Fibroblast of peridontal ligament (primary cell): ENCODE measurements around the gene HPSE.
A peak's percentile ranks its signal among the peaks of the same experiment; 100 is the strongest.

Experiments
- DNase-seq: peaks from one replicate; pipeline ENCODE4 v3.0.0-alpha.2; 2010; ENCODE audit errors: extremely low read depth

Gene HPSE

DNA sequence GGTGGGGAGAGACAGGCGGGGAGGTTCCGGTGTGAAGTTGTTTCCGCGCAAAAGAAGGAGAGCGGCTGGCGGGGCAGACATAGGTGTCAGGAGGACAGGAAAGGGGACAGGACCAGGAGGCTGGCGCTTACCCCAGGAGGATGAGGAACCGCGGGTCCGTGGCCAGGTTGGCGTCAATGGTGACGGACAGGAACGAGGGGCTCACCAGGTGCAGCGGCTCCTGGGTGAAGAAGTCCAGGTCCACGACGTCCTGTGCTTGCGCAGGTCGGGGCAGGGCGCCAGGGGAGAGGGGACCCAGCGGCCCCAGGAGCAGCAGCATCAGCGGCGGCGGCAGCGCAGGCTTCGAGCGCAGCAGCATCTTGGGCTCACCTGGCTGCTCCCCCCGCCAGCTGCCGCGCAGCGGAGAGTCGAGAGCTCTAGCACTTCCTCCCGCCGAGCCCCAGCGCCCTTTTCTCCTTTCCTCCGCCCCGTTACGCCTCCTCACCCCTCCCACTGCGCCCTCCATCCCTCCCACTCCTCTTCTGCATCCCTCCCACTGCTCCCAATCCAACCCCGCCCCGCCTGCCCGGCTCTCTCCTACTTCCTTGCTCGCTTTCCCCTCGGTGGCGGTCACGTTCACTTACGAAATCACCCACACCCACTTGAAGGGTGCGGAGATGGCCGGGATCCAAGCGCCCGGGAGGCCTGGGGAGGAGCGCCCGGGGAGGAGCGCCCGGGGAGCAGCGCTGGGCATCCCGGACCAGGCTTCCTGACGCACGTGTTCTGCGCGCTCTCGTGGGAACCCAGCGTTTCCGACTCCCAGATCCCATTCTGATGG, at the start of gene HPSE:
Gene HPSE, minus strand, starts transcription at position 424 of the 817 bp plus-strand sequence. Its CDS starts 66 bp downstream, at position 358.
- DNase-seq = peak; percentile 42

DNA sequence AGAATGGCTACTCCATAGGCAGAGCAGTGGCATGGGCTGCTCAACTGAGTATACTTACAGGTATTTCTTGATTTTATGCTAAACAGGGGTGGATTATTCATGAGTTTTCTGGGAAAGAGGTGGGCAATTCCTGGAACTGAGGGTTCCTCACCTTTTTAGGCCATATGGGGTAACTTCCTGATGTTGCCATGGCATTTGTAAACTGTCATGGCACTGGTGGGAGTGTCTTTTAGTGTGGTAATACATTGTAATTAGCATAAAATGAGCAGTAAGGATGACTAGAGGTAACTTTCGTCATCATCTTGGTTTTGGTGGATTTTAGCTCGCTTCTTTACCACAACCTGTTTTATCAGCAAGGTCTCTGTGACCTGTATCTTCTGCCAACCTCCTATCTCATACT, 48.2 kb upstream of the HPSE start:
- no peak for DNase-seq

DNA sequence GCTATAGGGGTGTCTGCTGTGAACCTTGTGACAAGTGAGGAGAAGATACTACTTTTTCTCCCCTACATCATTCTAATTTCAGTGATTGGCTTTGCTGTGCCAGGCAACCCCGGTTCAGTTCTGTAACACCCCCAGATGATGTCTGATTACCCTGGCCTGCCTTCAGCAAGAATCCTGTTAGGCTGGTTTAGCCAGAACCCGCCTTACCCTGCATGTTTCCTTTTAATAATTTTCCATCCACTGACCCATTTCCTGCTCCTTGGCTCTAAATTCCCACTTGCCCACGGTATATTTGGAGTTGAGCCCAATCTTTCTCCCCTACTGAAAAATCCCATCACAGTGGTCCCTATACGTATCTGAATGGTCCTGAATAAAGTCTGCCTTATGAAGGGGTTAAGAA, 46.5 kb upstream of the HPSE start:
- no peak for DNase-seq

DNA sequence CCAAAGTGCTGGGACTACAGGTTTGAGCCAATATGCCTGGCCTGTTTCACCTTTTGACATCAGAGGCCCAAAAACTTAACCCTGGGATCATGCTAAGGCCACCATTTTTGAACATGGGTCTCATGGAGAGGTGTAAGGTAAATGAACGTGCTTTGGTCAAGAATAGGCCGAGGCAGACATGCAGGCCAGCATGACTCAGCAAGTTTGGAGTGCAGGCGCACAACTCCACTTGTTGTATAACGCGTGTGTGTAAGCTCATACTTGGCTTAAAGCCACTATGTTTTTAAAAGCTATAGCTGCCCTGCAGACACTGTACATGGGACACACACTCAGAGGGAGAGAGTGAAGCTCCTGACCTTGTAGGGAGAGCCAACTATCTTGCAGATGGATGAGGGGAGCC, 43.8 kb upstream of the HPSE start:
- DNase-seq = no peak

DNA sequence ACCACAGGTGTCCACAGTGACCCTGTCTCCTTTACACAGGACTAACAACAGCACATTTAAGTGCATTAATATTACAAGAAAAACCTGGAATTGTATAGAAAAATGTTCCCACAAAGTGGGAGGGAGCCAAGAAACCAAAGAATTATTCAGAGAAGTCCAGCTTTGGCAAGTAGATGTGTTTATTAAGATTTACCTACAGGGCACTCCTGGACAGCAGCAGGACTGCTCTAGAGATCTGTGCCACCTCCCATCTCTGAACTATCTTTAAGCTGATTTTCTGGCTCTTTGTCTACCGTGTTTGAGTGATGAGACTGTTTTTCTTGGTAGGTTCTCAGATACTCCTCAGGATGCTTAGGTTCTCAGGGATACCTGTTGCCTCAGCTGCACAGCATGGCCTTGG, 38.3 kb upstream of the HPSE start:
- no peak for DNase-seq

DNA sequence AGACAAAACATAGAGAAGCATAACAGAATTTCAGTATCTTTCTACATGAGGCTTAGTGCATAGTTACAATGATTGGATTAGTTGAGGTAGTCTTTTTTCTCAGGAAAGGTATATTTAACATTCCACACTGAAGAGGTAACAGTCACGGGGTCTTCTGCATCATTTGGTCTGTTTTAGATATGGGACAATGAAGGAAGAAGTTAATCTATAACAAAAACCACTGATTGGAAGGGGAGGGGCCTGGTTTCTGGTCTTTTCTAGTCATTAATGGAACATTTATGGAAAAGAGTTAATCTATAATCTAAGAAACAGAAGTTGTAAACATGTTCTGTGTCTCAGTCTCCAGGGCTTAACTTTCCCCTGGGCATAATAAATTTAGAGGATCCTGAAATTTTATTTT, 37.3 kb upstream of the HPSE start:
- no peak for DNase-seq

DNA sequence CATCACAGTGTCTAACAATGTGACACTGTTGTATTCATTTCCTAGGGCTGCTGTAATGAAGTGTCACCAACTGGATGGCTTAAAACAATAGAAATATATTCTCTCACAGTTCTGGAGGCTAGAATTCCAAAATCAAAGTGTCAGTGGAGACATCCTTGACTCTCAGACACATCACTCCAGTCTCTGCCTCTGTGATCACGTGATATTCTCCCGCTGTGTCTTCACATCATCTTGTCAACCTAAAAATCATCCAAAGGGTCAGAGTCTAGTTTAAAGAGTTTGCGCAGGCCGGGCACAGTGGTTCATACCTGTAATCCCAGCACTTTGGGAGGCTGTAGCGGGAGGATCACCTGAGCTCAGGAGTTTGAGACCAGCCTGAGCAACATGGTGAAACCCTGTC, 36.6 kb upstream of the HPSE start:
- no peak for DNase-seq

DNA sequence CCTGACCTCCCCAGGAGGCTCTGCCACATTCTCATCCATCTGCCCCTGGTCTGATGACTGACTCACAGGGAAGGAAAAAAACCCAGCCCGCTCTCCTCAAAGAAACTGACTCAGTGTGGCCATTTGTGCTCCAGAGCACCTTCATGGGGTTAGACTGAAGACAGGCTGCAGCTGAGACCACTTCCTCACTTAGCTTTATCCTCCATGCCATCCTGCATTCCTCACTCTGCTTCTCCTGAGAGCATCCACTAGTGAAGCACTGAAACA, 35.9 kb upstream of the HPSE start:
- DNase-seq = no peak

DNA sequence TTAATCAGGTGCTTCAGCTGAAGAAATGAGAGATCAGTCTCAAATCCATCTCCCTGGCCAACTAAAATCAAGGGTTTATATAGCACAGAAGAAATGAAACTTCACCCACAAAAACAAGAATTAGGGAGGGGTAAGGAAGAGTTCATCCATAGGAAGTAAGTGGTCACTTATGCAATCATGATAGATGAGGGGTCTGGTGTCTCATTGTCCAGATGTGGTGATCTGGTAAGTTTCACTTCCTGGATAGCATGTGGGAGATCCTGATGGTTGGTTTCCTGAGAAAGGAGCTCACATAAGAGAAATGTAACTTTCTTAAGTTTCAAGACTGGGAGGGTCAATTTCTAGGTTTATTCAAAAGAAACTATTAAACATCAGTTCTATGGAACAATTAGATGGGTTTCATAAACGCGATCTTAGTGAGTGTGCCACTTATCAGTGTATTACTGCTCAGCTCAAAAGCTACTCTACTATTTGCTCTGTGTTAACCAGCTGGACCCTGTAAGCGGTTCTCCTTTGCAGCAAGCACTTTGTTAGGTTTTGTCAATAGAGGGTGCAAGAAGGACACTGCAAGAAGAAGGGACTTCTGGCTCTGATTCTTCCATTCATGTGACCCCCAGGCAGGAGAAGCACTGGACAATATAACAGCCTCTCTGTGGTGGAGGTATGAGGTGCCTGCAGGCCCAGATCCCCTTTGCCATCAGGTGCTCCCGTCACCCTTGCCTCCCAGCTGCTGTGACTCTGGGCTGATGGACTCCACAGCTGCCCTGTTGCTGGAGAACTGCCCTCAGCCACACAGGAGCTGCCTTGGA, 35.4 kb upstream of the HPSE start:
- DNase-seq = no peak

DNA sequence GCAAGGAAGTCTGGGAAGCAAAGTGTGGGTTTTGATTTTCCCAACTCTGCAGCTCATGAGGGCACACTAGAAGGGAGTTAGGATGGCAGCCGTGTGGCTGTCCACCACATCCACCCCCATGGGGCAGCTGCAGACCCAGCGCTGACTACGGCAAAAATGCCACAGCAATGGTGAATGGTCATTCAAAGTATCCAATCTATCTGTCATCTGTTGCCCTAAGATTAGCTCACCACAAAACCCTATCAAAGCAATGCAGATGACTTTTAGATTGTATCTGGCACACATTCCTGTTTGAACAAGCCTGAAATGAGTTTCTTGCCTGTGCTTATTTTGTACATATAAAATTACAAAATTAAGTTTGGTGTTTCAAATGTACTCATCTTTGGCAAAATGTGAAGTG, 29.7 kb upstream of the HPSE start:
- no peak for DNase-seq

DNA sequence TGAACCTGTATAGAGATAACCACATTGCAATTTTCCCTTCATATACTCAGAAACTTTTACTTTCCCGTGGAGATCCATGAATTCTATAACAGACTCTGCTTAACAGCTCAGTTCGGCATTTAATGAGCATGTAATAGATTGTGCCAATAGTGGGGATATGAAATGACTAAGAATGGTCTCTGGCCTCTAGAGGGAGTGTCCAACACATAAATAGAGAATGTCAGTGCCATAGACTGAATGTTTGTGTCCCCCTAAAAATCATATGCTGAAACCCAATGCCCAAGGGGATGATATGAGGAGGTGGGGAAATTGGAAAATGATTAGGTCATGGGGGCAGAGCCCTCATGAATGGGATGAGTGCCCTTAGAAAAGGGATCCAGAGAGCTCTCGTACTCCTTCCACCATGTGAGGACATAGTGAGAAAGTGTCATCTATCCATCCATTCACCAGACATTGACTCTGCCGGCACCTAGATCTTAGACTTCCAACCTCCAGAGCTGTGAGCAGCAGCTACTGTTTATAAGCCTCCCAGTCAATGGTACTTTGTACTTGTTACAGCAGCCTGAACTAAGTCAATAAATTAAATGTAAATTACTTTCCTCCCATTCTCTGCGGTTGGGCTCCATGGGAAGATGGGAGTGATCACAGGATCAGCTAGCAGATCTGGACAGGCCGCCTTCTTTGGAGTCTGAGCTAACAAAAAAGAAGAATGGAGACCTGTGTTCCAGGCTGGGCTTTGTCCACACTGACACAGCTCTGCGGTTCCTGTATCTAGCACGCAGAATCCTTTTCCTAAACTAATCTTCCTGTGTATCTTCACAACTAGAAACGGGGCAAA, 28.1 kb upstream of the HPSE start:
- peak; percentile 55 for DNase-seq

DNA sequence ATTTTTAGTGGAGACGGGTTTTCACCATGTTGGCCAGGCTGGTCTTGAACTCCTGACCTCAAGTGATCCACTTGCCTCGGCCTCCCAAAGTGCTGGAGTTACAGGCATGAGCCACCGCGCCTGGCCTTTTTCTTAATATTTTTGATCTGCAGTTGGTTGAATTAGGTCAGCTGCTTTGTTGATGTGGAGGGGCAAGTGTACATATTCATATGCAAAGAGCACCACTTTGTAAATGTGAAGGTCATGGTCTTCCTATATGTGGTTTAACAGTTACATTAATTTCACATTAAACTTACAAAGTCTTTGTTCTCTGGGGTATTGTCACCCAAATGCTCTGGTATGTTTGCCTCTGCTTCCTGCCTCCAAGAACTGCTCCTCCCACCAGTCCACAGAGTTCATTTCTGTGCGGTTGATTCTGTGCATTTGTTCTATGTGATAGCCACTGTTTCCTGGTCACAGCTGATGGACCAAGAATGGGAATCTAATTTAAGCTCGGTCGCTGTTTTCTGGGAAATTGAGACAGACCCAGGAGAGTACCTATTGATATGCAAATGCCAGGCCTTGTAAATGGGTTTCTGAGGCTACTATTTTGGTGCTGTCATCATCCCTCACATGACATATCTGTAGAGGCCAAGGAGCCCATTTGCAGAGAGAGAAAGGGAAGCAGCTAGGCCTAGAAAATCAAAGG, 26.9 kb upstream of the HPSE start:
- no peak for DNase-seq

DNA sequence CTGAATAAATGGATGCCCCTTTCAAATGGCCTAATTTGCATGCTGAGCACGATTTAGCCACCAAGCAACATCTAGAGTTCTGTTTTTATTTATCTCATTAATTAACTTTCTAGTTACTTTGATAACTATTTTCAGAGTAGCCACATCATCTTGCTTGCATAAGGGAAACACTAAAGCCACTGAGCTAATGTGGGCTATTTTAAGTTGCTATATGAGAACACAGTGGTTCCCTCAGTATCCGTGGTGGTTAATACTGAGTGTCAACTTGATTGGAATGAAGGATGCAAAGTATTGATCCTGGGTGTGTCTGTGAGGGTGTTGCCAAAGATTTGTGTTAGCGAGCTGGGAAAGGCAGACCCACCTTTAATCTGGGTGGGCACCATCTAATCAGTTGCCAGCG, 25.4 kb upstream of the HPSE start:
- DNase-seq = no peak

DNA sequence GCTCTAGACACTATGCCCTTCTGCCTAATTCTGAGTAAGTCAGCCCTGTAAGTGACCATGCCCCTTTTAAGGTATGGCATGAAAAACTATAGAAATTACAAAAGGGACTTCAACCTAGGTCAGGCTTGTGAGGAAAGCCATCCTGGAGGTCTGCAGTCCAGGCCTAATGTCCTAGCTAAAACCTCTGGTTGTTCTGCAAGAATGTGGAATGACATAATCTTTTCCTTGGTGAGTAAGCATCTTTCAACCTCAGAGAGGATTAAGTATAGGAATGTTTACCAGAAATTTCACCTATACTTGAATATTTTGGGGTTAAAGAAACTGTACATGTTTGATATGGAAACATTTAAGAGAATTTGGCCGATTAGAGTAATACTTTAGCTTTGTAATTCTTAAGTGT, 23.8 kb upstream of the HPSE start:
- DNase-seq = peak; percentile 68

DNA sequence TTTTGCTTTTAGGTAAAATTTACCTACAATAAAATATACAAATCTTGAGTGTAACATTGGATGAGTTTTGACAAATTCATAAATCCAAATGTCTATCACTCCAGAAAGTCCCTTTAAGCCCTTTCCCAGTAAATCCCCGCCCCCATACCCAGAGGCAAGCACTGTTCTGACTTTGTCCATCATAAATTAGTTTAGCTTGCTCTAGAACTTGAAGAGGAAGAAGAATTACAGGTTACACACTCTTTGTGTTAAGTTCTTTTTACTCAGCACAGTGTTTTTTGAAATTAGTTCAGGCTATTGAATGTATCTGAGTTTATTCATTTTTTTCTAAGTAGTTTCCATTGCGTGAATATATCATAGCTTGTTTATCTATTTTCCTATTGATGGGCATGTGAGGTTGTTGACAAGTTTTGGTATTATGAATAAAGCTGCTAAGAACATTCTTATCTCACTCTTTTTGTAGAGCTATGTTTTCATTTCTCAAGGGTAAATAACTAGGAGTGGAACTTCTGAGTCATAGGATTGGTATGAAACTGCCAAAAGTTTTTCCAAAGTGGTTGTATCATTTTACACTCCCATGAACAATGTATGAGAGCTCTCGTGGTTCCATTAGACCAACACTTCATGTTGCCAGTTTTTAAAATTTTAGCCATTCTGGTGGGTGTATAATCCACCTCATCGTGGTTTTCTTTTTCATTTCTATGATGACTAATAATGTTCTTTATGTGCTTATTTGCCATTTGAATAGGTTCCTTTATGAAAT, 22.4 kb upstream of the HPSE start:
- peak; percentile 98 for DNase-seq

DNA sequence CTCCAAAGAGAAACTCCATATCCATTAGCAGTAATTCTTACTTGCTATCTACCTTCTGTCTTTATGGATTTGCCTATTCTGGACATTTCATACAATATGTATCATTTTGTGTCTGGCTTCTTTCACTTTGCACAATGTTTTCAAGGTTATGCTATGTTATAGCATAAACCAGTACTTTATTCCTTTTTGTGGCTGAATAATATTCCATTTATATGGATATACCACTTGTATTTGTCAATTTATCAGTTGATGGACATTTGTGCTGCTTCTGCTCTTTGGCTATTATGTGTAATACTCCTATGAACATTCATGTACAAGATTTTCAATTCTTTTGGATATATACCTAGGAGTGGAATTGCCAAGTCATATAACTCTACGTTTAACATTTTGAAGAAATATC, 18.9 kb upstream of the HPSE start:
- DNase-seq = no peak

DNA sequence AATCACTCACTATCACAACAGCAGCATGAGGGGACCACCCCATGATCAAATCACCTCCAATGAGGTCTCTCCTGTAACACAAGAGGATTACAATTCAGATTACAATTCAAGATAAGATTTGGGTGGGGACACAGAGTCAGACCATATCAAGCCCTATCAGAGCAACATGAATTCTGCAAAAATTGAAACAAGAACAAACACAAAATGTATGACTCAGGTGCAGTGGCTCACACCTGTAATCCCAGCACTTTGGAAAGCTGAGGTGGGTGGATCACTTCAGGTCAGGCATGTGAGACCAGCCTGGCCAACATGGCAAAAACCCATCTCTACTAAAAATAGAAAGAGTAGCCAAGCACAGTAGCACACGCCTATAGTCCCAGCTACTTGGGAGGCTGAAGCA, 13.4 kb upstream of the HPSE start:
- DNase-seq = no peak

DNA sequence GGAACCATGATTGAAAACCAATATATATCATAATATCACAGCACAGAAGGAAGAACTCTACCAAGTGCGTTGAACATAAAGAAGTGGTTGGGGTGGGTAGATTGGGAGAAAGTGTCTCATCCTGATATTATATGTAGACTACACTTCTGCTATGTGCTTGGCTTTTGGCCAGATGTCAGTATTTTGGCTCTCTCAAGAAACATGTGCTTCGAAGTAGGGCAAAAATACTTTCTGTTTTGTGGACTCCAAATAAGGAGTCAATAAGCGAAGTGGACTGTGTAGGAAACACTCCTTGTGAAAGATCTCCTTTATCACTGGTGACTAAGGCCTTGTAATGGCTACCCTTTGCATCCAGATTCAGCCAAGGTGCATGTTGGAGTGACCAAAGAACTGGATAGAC, 7.8 kb upstream of the HPSE start:
- no peak for DNase-seq

DNA sequence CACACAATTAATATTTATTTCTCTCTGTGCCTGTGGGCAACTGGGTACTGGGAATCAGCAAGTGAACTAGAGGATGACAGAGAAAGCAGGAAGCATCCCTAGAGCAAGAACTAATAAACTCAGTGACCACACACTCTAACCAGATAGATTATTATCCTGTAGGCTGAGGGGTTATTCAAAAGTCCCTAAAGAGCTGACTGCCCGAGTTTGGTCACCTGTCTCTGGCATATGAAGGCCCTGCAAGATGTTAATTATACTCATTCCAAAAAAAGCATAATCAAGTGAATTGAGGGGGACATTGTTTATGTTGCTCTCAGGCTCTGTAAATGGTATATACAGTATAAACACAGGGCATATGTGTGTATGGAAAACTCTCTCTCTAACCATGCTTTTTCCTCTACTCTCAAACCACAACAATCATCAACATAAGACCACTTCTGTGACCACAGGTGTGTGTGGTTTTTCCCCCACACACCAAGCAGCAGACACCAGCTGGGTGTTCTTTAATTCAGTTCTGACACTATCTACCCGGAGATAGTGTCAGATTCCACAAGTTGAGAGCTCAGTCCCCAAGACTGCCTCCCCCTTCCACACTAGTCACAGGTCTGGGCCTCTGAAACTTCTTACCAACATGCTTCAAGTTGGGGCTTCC, 6.2 kb upstream of the HPSE start:
- DNase-seq = no peak

DNA sequence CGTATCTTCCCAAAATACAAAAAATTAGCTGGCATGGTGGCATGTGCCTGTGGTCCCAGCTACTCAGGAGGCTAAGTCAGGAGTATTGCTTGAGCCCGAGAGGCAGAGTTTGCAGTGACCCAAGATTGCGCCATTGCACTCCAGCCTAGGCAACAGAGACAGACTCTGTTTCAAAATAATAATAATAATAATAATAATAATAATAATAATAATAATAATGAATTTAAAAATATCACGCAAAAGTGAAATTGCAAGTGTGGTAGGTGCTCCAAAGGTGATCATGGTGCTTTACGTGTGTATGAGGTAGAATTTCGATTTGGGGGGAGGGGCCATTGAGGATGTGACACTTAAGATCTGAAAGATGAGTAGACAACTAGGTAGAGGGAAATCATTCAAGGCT, 4.9 kb upstream of the HPSE start:
- no peak for DNase-seq

DNA sequence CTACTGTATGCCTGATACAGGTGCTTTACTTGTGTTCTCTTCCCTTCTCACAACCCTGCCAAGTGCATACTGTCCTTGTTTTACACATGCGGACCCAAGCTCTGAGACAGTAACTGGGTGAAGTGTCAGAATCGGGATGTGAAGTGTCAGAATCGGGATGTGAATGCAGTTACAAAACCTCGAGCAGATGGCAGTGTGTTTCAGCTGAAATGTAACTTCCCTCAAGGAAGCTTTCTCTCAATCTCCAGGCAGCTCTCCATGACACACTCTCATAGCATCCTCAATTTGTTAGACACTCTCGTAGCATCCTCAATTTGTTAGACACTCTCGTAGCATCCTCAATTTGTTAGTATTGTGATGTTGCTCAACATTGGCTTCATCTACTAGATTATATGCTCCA, 1.1 kb upstream of the HPSE start:
- peak; percentile 16 for DNase-seq
